ENCODE measurements around the gene ANXA2. TPM values are rescaled to one million over a fixed set of nuclear protein-coding genes. Genes with fewer than 3 reads are reported as not detected.
A peak's percentile ranks its signal among the peaks of the same experiment; 100 is the strongest.
"Not testable (repeated sequence)": the region's sequence is repeated elsewhere in the genome, so short reads cannot be mapped to it uniquely, and the experiment has no call there.

Gene ANXA2
- total RNA-seq, 1 donor from 2014 or later: 742 TPM

- DNase-seq: not testable (repeated sequence)
These were observed 12.6 kb upstream of the ANXA2 start for GRCh38 chr15:60410350-60410749.

DNA sequence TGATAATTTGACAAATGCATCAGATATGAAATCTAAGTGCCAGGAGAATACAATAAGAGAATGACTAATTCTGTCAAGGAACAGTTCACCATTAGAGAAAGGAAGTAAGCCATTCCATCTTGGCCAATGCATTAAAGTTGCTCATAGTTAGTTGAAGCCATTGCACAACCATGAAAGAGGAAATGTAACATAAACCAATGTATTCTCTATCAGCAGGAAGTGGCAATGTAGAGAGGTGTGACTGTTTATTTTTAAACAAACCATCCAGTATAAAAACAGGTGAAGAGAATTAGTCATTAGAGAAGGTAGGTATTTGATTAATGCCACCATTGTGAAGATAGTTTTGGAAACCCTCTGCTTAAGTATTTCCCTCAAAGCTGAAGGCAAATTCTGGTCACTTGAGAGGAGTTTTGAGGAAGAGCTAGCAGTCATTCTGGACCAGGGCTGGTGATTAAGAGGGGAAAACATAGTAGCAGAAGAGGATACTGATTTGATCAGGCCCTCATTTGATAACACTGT is 10.7 kb upstream of the ANXA2 start:
- DNase-seq: no peak

DNA sequence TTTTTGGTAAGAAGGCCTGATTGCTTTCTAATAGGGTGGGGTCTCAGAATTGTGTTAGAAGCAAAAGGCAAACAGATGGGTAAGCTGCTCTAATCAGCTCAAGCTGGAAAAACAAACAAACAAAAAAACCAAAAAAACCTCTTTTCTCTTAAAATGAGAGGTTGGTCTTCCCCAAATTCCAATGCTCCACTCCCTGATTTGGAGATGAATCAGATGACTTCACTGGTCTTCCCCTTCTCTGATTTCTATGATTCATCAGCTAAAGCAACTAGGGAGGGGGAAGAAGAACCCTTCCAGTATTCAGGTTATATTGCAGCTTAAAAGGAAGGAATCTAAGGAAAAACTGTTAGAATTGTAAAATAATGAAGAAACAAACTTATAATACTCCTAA is 9.6 kb upstream of the ANXA2 start:
- peak; percentile 54 for DNase-seq

GRCh38 chr15:60406513-60407414 is 9.0 kb upstream of the ANXA2 start:
- DNase-seq: peak; percentile 33

- no peak for DNase-seq
These were observed 7.6 kb upstream of the ANXA2 start for GRCh38 chr15:60405399-60405798.

DNA sequence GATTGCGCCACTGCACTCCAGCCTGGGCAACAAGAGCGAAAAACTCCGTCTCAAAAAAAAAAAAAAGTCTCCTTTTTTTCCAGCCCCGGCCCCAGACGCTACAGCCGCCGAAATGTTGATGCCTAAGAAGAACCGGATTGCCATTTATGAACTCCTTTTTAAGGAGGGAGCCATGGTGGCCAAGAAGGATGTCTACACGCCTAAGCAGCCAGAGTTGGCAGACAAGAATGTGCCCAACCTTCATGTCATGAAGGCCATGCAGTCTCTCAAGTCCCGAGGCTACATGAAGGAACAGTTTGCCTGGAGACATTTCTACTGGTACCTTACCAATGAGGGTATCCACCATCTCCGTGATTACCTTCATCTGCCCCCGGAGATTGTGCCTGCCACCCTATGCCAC is 6.6 kb upstream of the ANXA2 start:
- not testable (repeated sequence) for DNase-seq

- no peak for DNase-seq
These were observed 3.2 kb upstream of the ANXA2 start for GRCh38 chr15:60400944-60401343.

DNA sequence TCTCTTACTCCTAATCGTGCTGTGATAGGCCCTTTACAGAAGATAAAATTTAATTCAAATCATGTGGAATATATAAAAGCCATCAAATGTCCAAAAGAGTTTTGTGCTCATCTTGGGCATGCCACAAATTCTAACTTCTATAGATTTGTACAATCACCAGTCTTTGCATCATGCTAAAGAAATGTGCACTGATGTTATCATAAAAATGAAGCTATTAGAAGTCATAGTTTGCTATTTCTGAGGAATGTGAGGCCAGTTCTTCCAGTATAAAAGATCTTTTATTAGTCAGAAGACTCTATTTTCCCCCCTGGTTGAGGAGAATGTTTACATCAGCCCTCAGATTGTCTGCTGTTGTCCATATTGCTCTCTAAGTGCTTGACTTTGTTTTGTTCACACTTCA is 2.1 kb upstream of the ANXA2 start:
- no peak for DNase-seq

GRCh38 chr15:60399246-60399915 is 1.6 kb upstream of the ANXA2 start:
- DNase-seq: no peak

GRCh38 chr15:60396958-60397771 is 621 bp downstream of the ANXA2 start:
- DNase-seq: peak; percentile 88

- DNase-seq: peak; percentile 43
These were observed 1.2 kb downstream of the ANXA2 start for GRCh38 chr15:60396560-60396957.

DNA sequence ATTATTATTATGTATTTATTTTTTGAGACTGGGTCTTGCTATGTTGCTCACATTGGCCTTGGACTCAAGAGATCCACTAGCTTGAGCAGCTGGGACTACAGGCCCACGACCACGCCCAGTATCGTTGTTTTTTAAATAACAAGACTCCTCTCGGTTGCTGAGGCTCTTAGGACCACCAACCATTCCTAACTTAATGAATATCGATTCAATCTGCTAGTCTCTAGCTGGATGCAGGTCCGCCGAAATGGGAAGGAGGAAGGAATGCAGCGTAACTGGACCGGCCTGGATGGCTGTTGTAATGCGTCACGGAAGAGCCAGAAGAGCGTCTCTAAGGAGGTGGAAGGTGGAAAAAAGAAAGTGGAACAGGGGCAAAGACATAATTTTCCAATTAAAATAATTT is 1.7 kb downstream of the ANXA2 start:
- peak; percentile 21 for DNase-seq

- peak; percentile 4 for DNase-seq
These were observed 2.3 kb downstream of the ANXA2 start for GRCh38 chr15:60395276-60396011.

DNA sequence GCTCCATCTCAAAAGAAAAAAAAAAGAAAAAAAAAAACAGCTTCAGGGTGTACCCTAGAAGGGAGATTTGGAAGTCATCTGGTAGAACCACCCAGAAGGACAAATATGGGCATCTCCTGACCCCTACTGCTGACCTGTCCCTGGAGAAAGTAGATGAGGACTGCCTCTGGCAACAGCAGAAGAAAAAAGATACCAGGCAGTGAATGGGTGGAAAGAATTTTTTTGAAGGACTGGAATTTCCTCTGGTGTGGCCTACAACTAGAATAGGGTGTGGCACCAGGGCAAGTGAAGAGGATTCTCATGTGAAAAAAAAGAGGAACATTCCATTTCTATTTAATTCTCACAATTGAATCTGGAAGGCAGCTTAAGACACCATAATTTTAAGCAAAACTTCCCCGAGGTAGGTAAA is 3.1 kb downstream of the ANXA2 start:
- peak; percentile 31 for DNase-seq

GRCh38 chr15:60392986-60393790 is 4.6 kb downstream of the ANXA2 start:
- DNase-seq: peak; percentile 90

DNA sequence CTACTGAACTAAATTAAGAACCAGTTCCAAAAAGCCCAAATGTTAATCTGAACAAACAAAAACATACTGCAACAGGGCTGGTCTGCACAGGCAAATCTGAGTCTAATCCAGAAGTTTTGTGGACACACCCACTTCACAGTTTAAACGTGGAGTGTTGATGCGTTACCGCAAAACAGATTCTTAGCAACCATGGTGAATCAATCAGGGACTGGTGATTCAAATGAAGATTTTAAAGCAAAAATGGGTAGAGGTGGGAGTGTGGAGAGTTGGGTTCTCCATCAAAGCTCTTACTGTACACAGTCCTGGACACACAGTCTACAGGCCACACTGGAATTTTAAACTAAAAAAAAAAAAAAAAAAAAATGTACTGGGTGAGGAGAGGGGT is 5.2 kb downstream of the ANXA2 start:
- DNase-seq: peak; percentile 87

DNA sequence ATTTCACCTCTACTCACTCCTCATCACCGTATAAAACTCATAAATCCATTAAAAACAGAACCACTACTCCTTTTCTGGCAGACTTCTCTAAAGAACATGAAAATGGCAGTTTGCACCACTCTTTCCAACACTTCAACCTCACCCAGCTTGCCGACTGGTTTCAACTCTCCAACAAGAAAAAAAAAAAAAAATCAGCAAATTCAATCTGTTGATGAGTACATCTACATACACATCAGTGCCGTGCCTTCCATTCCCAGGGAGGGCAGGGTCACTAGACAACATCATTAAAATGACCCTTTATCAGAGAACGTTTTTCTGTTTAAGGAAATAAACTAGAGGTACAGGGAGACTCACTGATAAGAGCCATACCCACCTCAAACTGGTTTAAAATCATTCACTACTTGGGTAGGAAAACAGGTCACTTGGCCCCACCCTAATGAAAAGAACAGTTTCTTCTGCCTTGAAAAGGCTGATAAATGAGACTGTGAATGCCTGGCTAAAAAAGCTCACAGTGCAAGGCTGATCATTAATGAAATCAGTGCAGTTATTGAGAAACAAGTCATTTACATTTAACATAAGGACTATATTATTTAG is 6.0 kb downstream of the ANXA2 start:
- peak; percentile 5 for DNase-seq

DNA sequence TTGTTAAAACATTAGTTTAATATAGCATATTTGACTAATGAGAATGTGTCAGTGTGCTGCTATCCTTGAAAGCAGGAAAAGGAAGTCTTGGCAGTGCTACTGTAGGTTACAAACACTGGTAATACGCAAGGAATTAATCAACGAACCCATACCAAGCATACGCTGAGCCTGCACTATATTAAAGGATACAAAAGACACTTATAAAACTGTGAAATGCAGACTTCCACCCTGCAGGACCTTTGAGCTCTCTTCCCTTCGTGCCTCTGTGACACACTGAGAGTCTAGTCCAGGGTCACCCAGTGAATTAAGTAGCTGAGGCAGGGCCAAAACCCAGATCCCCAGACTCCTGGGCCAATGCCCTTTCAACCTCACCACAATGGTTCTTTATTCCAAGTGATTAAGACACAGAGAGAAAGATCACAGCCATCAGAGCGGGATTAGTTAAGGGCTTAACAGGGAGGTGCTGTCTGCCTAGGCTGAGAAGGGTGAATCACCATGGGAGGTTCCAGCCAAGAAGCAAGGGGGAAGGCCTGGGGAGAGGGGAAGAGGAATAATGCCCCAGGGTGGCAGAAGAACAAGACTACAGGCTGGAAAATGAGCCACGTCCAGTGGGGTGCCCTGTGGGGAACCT is 6.8 kb downstream of the ANXA2 start:
- peak; percentile 66 for DNase-seq

- no peak for DNase-seq
These were observed 7.6 kb downstream of the ANXA2 start for GRCh38 chr15:60390231-60390630.

All from tongue (tissue), 2 donors.